ENCODE data around the gene PIP5K1C.
"Not testable (repeated sequence)": the region's sequence is repeated elsewhere in the genome, so short reads cannot be mapped to it uniquely, and the experiment has no call there.

The PIP5K1C gene

GRCh38 chr19:3585301-3586126 is 114.8 kb downstream of the PIP5K1C start, which contains the start of gene GIPC3:
TSS of gene GIPC3 (plus strand) at chr19:3585478. CDS start at chr19:3585598, 120 bp downstream.
- no peak within 1 kb of the TSS for H3K27ac Mint-ChIP-seq
- H3K36me3 Mint-ChIP-seq, result no peaks in the 10 kb centered on the region
- no peaks in the 10 kb centered on the region for H3K4me1 Mint-ChIP-seq
- no peak for ATAC-seq
- H3K4me3 Mint-ChIP-seq, result no peak within 1 kb of the TSS
- peaks cover 9% of the 10 kb centered on the region for H3K27me3 Mint-ChIP-seq
- no peaks in the 10 kb centered on the region for H3K9me3 Mint-ChIP-seq

GRCh38 chr19:3584036-3584802 is 116.0 kb downstream of the PIP5K1C start:
- H3K4me1 Mint-ChIP-seq, H3K27ac Mint-ChIP-seq, H3K9me3 Mint-ChIP-seq, H3K4me3 Mint-ChIP-seq, H3K27me3 Mint-ChIP-seq, ATAC-seq, H3K36me3 Mint-ChIP-seq: not testable (repeated sequence)

GRCh38 chr19:3581792-3582191 is 118.5 kb downstream of the PIP5K1C start:
- not testable (repeated sequence) for H3K9me3 Mint-ChIP-seq, H3K27ac Mint-ChIP-seq, H3K4me3 Mint-ChIP-seq, H3K4me1 Mint-ChIP-seq, H3K27me3 Mint-ChIP-seq, ATAC-seq, H3K36me3 Mint-ChIP-seq
